K562 (cell line): ENCODE data around the gene MEA1. TPM values are rescaled to one million over a fixed set of nuclear protein-coding genes. Genes with fewer than 3 reads are reported as not detected.

ENCODE experiments used
- ELF1 ChIP-seq: fragments of 200-800 bp; sonication (Bioruptor generic); IDR thresholded peaks from 2 replicates; pipeline ENCODE4 v1.6.1; 2016; ENCODE audit warnings: missing genetic modification characterization, missing compliant biosample characterization
- EP300 ChIP-seq: IDR thresholded peaks from 2 replicates; pipeline ENCODE4 v1.6.1; 2012; ENCODE audit warnings: low read length, improper control_type of control experiment
- ETV6 ChIP-seq, 3 experiments: fragments of 150-350 bp in 1 of 3; sonication (generic) in 1 of 3; formaldehyde crosslinking in 1 of 3; IDR thresholded peaks; 2 replicates each; pipeline versions ENCODE4 v1.6.1 to v1.8.0; 2014 to 2022; ENCODE audit warnings: borderline replicate concordance in 2 of 3, low read depth in 2 of 3, antibody characterized with exemption in 1 of 3, low read length in 1 of 3, mild to moderate bottlenecking in 1 of 3, missing genetic modification reagents in 1 of 3
- HEY1 ChIP-seq: fragments of 250-450 bp; sonication (Bioruptor Pico); IDR thresholded peaks from 2 replicates; pipeline ENCODE4 v1.5.0; 2020; ENCODE audit warnings: mild to moderate bottlenecking, moderate library complexity, borderline replicate concordance
- JUND ChIP-seq, 2 experiments: IDR thresholded peaks; 2 replicates in 1 of 2; 3 replicates in 1 of 2; pipeline ENCODE4 v1.6.1; 2011; ENCODE audit warnings: borderline replicate concordance in 2 of 2, low read depth in 2 of 2, low read length in 2 of 2, improper control_type of control experiment in 1 of 2, missing biosample characterization in 1 of 2, missing genetic modification characterization in 1 of 2, missing genetic modification reagents in 1 of 2
- RFX5 ChIP-seq: IDR thresholded peaks from 2 replicates; pipeline ENCODE4 v1.6.1; 2011; ENCODE audit warnings: low read depth, mild to moderate bottlenecking, improper control_type of control experiment, low read length
- SIRT6 ChIP-seq: IDR thresholded peaks from one replicate; pipeline ENCODE4 v1.6.1; 2012; ENCODE audit warnings: low read depth, mild to moderate bottlenecking, control low read depth, inconsistent platforms, low read length, moderate library complexity
- polyA plus RNA-seq, 8 experiments: library from polyadenylated mRNA; depleted of rRNA in 4 of 8; stranded (reverse) in 5 of 8; unstranded in 3 of 8; fragments of >200 nt; fragmentation: Nextera tagmentation in 2 of 8; fragmentation: Illumina TruSeq in 1 of 8; extraction: Ambion mirVana in 2 of 8; extraction: Trizol in 1 of 8; gene quantifications; 2 replicates each; pipeline versions ENCODE4 v1.2.1 to v1.2.3, GENCODE V29; 2011 to 2014; ENCODE audit warnings: inconsistent platforms in 1 of 8, missing spikeins in 1 of 8
- total RNA-seq, 7 experiments: library from RNA; depleted of rRNA in 6 of 7; stranded (reverse); fragments of >200 nt in 6 of 7; fragmentation: Illumina TruSeq in 2 of 7; extraction: Trizol in 2 of 7; gene quantifications; 2 replicates each; pipeline versions ENCODE4 v1.2.1 to v1.2.3, GENCODE V29; 2011 to 2021; ENCODE audit warnings: low replicate concordance in 1 of 7
- TF ChIP-seq, protein P1 (sequence below): fragments of 450-650 bp; IDR thresholded peaks from 2 replicates; pipeline ENCODE4 v1.6.1; 2017; ENCODE audit warnings: antibody characterized with exemption
- TF ChIP-seq, protein P2 (sequence below): fragments of 450-650 bp; IDR thresholded peaks from 2 replicates; pipeline ENCODE4 v1.6.1; 2016; ENCODE audit warnings: mild to moderate bottlenecking, moderate library complexity
- TF ChIP-seq, protein P3 (sequence below): IDR thresholded peaks from 2 replicates; pipeline ENCODE4 v1.6.1; 2011; ENCODE audit not compliant: insufficient read length; ENCODE audit errors: extremely low read depth

MEA1 gene
- total and polyA plus RNA-seq, 9 of the 15 experiments (the other 6 are each of a cell fraction or from before 2014, with no cell fraction given), result 86.8 to 210 (median 152) TPM

DNA sequence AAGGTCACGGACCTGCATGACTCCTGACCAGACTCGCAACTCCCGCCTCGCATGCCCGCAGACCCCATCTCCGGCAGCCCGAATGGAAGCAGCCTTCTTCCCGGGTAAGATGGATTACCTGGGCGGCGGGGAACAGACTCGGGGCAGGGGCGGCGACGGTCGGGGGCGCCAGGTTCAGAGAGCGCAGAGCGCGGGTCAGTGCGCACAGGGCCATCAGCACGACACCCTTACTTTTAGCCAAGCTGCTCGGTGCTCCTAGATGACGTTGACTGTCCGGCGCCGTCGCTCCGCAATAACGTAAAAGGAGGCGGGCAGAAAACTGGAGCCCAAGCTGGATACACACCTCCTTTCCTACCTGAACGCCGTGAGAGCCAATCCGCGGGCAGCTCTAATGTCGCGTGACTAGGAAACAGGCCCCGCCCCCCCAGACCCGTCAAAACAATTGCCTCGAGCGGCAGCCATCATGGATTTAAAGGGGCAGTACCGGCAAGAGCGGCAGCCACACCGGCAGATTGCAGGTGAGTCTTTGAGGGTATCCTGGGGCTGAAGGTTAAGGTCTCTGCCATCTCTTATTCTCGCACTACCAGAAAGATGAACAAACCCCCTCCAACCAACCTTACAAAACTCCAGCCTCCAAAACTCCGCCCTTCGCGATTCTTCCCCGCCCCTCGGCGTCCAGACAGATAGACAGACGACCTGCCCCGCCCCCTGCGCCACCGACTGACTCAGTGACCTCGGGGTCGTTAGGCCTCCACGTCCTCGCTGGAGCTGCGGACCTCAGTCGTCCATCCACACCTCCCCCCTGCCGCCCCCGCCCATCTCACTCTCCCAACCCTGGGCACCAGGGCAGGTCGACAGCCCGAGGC, 45.7 kb upstream of the MEA1 start, which contains the start of the genes KLC4 and MRPL2 (continued):
- TF ChIP-seq JUND (IDR thresholded peaks at IDR 0.05; ENCODE audit: borderline replicate concordance, low read depth, low read length) (peak; percentile 82), JUND (tag; IDR thresholded peaks at IDR 0.05; ENCODE audit: borderline replicate concordance, low read depth, low read length) (no peak; the same call in 2 of the 3 replicates), ETV6 (IDR thresholded peaks at IDR 0.05; ENCODE audit: borderline replicate concordance in 1 of 2, low read depth in 2 of 2, low read length in 1 of 2) (no peak; a peak in 1 of 4 replicates), ETV6 (CRISPR knock-in tag; IDR thresholded peaks at IDR 0.05; ENCODE audit: borderline replicate concordance) (no peak), SIRT6 (no peak), RFX5 (peak; percentile 59; the same call in 1 of the 2 replicates), HEY1 (CRISPR knock-in tag) (no peak), ELF1 (tag) (no peak), EP300 (no peak)
- TF ChIP-seq, protein P1, sequence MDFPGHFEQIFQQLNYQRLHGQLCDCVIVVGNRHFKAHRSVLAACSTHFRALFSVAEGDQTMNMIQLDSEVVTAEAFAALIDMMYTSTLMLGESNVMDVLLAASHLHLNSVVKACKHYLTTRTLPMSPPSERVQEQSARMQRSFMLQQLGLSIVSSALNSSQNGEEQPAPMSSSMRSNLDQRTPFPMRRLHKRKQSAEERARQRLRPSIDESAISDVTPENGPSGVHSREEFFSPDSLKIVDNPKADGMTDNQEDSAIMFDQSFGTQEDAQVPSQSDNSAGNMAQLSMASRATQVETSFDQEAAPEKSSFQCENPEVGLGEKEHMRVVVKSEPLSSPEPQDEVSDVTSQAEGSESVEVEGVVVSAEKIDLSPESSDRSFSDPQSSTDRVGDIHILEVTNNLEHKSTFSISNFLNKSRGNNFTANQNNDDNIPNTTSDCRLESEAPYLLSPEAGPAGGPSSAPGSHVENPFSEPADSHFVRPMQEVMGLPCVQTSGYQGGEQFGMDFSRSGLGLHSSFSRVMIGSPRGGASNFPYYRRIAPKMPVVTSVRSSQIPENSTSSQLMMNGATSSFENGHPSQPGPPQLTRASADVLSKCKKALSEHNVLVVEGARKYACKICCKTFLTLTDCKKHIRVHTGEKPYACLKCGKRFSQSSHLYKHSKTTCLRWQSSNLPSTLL, result no peak
- TF ChIP-seq, protein P2, sequence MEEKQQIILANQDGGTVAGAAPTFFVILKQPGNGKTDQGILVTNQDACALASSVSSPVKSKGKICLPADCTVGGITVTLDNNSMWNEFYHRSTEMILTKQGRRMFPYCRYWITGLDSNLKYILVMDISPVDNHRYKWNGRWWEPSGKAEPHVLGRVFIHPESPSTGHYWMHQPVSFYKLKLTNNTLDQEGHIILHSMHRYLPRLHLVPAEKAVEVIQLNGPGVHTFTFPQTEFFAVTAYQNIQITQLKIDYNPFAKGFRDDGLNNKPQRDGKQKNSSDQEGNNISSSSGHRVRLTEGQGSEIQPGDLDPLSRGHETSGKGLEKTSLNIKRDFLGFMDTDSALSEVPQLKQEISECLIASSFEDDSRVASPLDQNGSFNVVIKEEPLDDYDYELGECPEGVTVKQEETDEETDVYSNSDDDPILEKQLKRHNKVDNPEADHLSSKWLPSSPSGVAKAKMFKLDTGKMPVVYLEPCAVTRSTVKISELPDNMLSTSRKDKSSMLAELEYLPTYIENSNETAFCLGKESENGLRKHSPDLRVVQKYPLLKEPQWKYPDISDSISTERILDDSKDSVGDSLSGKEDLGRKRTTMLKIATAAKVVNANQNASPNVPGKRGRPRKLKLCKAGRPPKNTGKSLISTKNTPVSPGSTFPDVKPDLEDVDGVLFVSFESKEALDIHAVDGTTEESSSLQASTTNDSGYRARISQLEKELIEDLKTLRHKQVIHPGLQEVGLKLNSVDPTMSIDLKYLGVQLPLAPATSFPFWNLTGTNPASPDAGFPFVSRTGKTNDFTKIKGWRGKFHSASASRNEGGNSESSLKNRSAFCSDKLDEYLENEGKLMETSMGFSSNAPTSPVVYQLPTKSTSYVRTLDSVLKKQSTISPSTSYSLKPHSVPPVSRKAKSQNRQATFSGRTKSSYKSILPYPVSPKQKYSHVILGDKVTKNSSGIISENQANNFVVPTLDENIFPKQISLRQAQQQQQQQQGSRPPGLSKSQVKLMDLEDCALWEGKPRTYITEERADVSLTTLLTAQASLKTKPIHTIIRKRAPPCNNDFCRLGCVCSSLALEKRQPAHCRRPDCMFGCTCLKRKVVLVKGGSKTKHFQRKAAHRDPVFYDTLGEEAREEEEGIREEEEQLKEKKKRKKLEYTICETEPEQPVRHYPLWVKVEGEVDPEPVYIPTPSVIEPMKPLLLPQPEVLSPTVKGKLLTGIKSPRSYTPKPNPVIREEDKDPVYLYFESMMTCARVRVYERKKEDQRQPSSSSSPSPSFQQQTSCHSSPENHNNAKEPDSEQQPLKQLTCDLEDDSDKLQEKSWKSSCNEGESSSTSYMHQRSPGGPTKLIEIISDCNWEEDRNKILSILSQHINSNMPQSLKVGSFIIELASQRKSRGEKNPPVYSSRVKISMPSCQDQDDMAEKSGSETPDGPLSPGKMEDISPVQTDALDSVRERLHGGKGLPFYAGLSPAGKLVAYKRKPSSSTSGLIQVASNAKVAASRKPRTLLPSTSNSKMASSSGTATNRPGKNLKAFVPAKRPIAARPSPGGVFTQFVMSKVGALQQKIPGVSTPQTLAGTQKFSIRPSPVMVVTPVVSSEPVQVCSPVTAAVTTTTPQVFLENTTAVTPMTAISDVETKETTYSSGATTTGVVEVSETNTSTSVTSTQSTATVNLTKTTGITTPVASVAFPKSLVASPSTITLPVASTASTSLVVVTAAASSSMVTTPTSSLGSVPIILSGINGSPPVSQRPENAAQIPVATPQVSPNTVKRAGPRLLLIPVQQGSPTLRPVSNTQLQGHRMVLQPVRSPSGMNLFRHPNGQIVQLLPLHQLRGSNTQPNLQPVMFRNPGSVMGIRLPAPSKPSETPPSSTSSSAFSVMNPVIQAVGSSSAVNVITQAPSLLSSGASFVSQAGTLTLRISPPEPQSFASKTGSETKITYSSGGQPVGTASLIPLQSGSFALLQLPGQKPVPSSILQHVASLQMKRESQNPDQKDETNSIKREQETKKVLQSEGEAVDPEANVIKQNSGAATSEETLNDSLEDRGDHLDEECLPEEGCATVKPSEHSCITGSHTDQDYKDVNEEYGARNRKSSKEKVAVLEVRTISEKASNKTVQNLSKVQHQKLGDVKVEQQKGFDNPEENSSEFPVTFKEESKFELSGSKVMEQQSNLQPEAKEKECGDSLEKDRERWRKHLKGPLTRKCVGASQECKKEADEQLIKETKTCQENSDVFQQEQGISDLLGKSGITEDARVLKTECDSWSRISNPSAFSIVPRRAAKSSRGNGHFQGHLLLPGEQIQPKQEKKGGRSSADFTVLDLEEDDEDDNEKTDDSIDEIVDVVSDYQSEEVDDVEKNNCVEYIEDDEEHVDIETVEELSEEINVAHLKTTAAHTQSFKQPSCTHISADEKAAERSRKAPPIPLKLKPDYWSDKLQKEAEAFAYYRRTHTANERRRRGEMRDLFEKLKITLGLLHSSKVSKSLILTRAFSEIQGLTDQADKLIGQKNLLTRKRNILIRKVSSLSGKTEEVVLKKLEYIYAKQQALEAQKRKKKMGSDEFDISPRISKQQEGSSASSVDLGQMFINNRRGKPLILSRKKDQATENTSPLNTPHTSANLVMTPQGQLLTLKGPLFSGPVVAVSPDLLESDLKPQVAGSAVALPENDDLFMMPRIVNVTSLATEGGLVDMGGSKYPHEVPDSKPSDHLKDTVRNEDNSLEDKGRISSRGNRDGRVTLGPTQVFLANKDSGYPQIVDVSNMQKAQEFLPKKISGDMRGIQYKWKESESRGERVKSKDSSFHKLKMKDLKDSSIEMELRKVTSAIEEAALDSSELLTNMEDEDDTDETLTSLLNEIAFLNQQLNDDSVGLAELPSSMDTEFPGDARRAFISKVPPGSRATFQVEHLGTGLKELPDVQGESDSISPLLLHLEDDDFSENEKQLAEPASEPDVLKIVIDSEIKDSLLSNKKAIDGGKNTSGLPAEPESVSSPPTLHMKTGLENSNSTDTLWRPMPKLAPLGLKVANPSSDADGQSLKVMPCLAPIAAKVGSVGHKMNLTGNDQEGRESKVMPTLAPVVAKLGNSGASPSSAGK, result no peak
- TF ChIP-seq, protein P3, sequence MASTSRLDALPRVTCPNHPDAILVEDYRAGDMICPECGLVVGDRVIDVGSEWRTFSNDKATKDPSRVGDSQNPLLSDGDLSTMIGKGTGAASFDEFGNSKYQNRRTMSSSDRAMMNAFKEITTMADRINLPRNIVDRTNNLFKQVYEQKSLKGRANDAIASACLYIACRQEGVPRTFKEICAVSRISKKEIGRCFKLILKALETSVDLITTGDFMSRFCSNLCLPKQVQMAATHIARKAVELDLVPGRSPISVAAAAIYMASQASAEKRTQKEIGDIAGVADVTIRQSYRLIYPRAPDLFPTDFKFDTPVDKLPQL, result peak; percentile 40
